Thoracic aorta (tissue), 2 donors: ENCODE measurements around the gene CSH1. TPM values are rescaled to one million over a fixed set of nuclear protein-coding genes. Genes with fewer than 3 reads are reported as not detected.
"Not testable (repeated sequence)": the region's sequence is repeated elsewhere in the genome, so short reads cannot be mapped to it uniquely, and the experiment has no call there.

ENCODE experiments used
- ATAC-seq: fragments of 150-250 bp; one replicate; pipeline ENCODE4 v1.8.0; 2017; ENCODE audit warnings: low read depth; ENCODE audit not compliant: insufficient number of reproducible peaks, low FRiP score
- DNase-seq: peaks from one replicate; pipeline ENCODE4 v3.0.0-alpha.2; 2020; ENCODE audit warnings: low spot score
- H3K27ac ChIP-seq, 2 donors: fragments of 200-600 bp; sonication (generic); 1 replicate in 1 of 2; 2 replicates in 1 of 2; pipeline ENCODE4 v1.5.1; 2016; ENCODE audit warnings: mild to moderate bottlenecking in 2 of 2, moderate library complexity in 2 of 2
- H3K27me3 ChIP-seq: fragments of 200-600 bp; sonication (generic); replicated peaks from 2 replicates; pipeline ENCODE4 v1.6.0; 2016; ENCODE audit warnings: mild to moderate bottlenecking; ENCODE audit not compliant: insufficient read depth
- H3K36me3 ChIP-seq: fragments of 200-600 bp; sonication (generic); one replicate; pipeline ENCODE4 v1.5.1; 2016
- H3K4me1 ChIP-seq, 2 donors: fragments of 200-600 bp; sonication (generic); 1 replicate in 1 of 2; 2 replicates in 1 of 2; pipeline versions ENCODE4 v1.5.1 to v1.6.0; 2016; ENCODE audit warnings: low read depth in 2 of 2, mild to moderate bottlenecking in 1 of 2; ENCODE audit not compliant: control insufficient read depth in 1 of 2
- H3K4me3 ChIP-seq: fragments of 200-600 bp; sonication (generic); 2 replicates; pipeline ENCODE4 v1.5.1; 2016; ENCODE audit warnings: mild to moderate bottlenecking
- H3K9me3 ChIP-seq: fragments of 200-600 bp; sonication (generic); 2 replicates; pipeline ENCODE4 v1.5.1; 2016
- CTCF ChIP-seq: fragments of 200-600 bp; sonication (generic); IDR thresholded peaks from one replicate; pipeline ENCODE4 v1.5.1; 2019; ENCODE audit warnings: antibody characterized with exemption
- total RNA-seq, 2 donors: library from RNA; depleted of rRNA; stranded (reverse); fragments of >200 nt; gene quantifications; one replicate each; pipeline versions ENCODE4 v1.1.0 to v1.2.3, GENCODE V29; 2016

CSH1 gene
- total RNA-seq, 2 donors from 2014 or later, result not detected

- Histone ChIP-seq H3K4me3 (no peak overlapping the region), H3K27ac (no peak overlapping the region), H3K9me3 (no peaks in the 10 kb centered on the region), H3K27me3 (no peaks in the 10 kb centered on the region), H3K36me3 (no peaks in the 10 kb centered on the region), H3K4me1 (no peaks in the 10 kb centered on the region)
- no peak for DNase-seq
- no peak for TF ChIP-seq CTCF
- ATAC-seq, result no peak
Observed at GRCh38 chr17:63859257-63859656, 37.1 kb downstream of the CSH1 start.

- H3K27me3 ChIP-seq, H3K27ac ChIP-seq, H3K9me3 ChIP-seq, H3K36me3 ChIP-seq, H3K4me3 ChIP-seq, ATAC-seq, H3K4me1 ChIP-seq, DNase-seq: not testable (repeated sequence)
Observed at GRCh38 chr17:63856425-63856824, 39.9 kb downstream of the CSH1 start.

GRCh38 chr17:63855185-63855584 is 41.2 kb downstream of the CSH1 start:
- TF ChIP-seq CTCF, result no peak
- Histone ChIP-seq H3K9me3 (no peaks in the 10 kb centered on the region), H3K36me3 (no peaks in the 10 kb centered on the region), H3K27me3 (no peaks in the 10 kb centered on the region), H3K27ac (no peak overlapping the region), H3K4me3 (no peak overlapping the region), H3K4me1 (no peaks in the 10 kb centered on the region)
- DNase-seq, result no peak
- no peak for ATAC-seq

- Histone ChIP-seq H3K36me3 (no peaks in the 10 kb centered on the region), H3K9me3 (no peaks in the 10 kb centered on the region), H3K4me3 (no peak overlapping the region), H3K4me1 (peaks cover 0 to under 1% of the 10 kb centered on the region in 2 donors), H3K27ac (no peak overlapping the region), H3K27me3 (no peaks in the 10 kb centered on the region)
- DNase-seq (no peak), ATAC-seq (no peak)
- TF ChIP-seq CTCF, result no peak
Observed at GRCh38 chr17:63854709-63855108, 41.7 kb downstream of the CSH1 start.

- no peak for ATAC-seq
- TF ChIP-seq CTCF, result no peak
- no peaks in the 10 kb centered on the region for H3K36me3 ChIP-seq
- no peaks in the 10 kb centered on the region for H3K27me3 ChIP-seq
- no peaks in the 10 kb centered on the region for H3K9me3 ChIP-seq
- H3K4me1 ChIP-seq, result peaks cover 0 to 11% of the 10 kb centered on the region in 2 donors
- DNase-seq, result no peak
- no peak overlapping the region for H3K27ac ChIP-seq
- H3K4me3 ChIP-seq, result no peak overlapping the region
Observed at GRCh38 chr17:63853260-63853659, 43.1 kb downstream of the CSH1 start.

DNA sequence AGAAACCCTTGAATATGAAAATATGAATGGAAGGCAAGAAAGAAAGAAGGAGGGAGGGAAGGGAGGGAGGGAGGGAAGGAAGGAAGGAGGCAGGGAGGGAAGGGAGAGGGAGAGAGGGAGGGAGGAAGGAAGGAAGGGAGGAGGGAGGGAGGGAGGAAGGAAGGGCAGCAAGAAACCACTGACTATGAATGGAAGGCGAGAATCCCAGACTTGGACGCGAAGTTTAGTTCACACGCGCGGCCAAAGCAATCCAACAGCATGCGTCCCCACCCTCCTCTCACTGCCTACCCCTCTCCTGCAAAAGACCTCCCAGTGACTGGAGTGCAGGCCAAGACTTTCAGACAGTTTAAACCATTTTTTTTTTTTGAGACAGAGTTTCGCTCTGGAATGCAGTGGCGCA is 46.0 kb downstream of the CSH1 start:
- H3K9me3 ChIP-seq, result no peaks in the 10 kb centered on the region
- peaks cover 0 to 12% of the 10 kb centered on the region in 2 donors for H3K4me1 ChIP-seq
- no peak for DNase-seq
- no peaks in the 10 kb centered on the region for H3K27me3 ChIP-seq
- TF ChIP-seq CTCF, result no peak
- no peak overlapping the region for H3K4me3 ChIP-seq
- no peak overlapping the region for H3K27ac ChIP-seq
- ATAC-seq, result no peak
- H3K36me3 ChIP-seq, result no peaks in the 10 kb centered on the region
